Fibroblast of pulmonary artery (primary cell): ENCODE measurements around the gene LIN7A.
A peak's percentile ranks its signal among the peaks of the same experiment; 100 is the strongest.

Source experiments
- DNase-seq: peaks from one replicate; pipeline ENCODE4 v3.0.0-alpha.2; 2010; ENCODE audit warnings: low read depth
- H3K4me3 ChIP-seq: replicated peaks from 2 replicates; pipeline ENCODE4 v1.5.1; 2011; ENCODE audit warnings: low read depth, mild to moderate bottlenecking, control low read depth, low read length, moderate library complexity
- CTCF ChIP-seq: IDR thresholded peaks from 2 replicates; pipeline ENCODE4 v1.5.1; 2011; ENCODE audit warnings: mild to moderate bottlenecking, control low read depth, low read length, inconsistent platforms; ENCODE audit errors: missing control alignments

Gene LIN7A

GRCh38 chr12:80877721-80878265 is 59.9 kb downstream of the LIN7A start:
- TF ChIP-seq CTCF, result no peak
- no peak overlapping the region for H3K4me3 ChIP-seq
- DNase-seq, result no peak

- no peak for DNase-seq
- H3K4me3 ChIP-seq, result no peak overlapping the region
- TF ChIP-seq CTCF, result no peak
These were observed 65.7 kb downstream of the LIN7A start for GRCh38 chr12:80872053-80872452.

DNA sequence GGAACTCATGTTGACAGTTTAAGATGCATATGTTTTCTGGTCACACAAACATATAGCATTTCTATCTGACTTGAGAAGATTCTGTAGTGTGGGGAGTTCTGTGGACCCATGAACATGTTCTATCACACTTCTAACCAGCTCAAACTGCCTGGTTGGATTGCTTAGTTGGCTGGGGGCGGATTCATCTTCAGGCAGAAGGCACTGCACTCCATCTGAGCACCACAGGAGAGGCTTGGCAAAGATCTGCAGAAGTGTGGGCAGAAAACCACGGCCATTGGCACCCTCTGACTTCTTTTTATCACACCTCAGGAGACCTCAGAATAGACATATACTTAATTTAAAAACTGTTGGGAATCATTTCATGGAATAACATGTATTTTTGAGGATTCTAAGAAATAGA is 68.5 kb downstream of the LIN7A start:
- no peak for DNase-seq
- no peak for TF ChIP-seq CTCF
- no peak overlapping the region for H3K4me3 ChIP-seq

DNA sequence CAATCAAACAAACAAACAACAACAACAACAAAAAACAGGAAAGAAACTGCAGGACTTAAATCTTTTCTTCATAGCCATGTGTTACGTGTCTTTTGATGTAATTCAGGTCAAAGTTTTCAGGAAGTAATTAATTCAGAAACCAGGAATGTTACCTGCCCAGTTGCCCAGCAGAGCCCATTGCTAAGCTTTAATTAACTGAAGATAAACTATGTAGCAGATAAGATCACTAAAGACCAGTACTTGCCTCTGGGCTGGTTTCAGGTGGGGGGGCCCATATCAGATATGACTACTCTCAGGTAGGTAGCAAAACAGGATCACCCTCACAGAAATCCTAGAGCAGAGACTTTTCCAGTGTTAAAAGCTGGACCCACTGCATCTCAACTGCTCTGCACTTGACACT is 69.2 kb downstream of the LIN7A start:
- TF ChIP-seq CTCF, result no peak
- DNase-seq, result no peak
- H3K4me3 ChIP-seq, result no peak overlapping the region

DNA sequence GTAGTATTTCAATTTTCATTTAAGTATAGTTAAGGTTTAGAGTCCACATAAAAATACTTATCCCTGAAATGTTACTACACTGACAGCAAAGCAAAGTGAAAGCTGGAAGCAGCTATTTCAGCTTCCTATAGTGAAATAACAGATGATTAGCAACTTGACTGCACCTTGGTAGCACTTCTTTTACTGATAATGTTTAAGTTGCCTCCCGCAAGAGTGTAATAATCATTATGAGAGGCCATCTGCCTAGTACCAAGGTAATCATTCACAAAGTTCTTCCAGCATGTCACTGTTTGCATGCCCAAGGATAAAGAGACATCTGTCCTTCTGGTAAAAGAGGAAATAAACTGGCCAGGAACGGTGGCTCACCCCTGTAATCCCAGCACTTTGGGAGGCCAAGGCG is 69.8 kb downstream of the LIN7A start:
- H3K4me3 ChIP-seq, result no peak overlapping the region
- DNase-seq, result no peak
- TF ChIP-seq CTCF, result no peak

DNA sequence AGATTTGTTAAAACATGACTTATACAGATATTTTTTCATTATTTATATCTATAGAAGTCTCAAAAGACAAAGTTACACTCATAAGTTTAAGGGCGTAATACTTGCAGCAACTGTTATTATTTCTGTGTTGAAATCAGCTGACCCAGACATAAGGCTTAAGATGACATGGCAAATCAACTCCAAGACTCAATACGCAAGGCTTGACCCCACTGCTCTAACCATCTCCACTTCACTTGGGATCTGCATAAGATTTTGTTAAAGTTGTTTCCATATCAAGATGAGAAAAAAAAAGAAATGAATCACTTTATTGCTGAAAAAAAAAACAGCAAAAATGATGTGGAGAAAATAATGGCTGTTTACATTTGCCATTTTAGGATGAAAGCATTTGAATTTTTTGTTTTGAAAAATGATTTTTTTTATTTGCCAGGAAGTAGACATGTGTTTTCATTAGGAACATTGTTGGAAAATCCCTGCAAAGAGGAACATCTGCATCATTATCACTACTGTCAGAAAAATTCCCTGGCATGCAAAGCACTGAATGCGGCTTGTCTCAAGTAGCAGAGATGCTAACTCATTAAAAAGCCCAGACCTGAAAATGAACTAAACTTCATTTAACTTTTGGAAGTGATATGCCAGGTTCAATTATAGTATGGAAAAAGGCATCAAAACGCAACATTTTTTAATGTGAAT is 73.5 kb downstream of the LIN7A start:
- H3K4me3 ChIP-seq, result no peak overlapping the region
- no peak for TF ChIP-seq CTCF
- DNase-seq, result no peak

DNA sequence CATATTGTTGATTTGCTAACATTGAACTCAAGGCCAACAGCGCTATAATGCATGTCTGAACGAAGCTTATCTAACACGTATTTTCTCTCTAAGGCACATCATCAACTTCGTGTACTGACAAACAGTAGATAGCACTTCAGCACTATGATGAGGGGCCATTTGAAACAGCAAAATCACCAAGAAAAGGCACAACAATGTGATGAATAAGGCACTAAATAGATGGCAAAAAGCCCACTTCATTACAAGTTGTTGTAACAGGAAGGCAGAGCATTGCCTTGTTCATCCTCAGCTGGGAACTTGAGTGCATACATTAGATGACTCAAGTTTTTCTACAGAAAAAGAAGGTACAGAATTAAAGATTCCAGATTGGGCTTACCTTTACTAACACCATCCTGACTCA is 75.2 kb downstream of the LIN7A start:
- peak; percentile 34 for DNase-seq
- no peak for TF ChIP-seq CTCF
- H3K4me3 ChIP-seq, result no peak overlapping the region
